ENCODE measurements around the gene PLXDC1.

PLXDC1 gene

GRCh38 chr17:39014044-39014794, 137.2 kb downstream of the PLXDC1 start:
- DNase-seq (ENCODE audit: low spot score) = no peak
